Subcutaneous adipose tissue (tissue), 4 donors: ENCODE results near the gene UPF3A. TPM values are rescaled to one million over a fixed set of nuclear protein-coding genes. Genes with fewer than 3 reads are reported as not detected.

Source experiments
- CTCF ChIP-seq: fragments of 450-650 bp; IDR thresholded peaks from one replicate; pipeline ENCODE4 v1.5.1; 2016; ENCODE audit warnings: low read depth, mild to moderate bottlenecking, control low read depth, antibody characterized with exemption, moderate library complexity
- total RNA-seq, 4 donors: library from RNA; depleted of rRNA; stranded (reverse); fragments of >200 nt; gene quantifications; one replicate each; pipeline ENCODE4 v1.1.0, GENCODE V29; 2016

Gene UPF3A
- total RNA-seq, 4 donors from 2014 or later, result 35.4 to 74.4 (median 46.2) TPM

GRCh38 chr13:114325729-114326128 lies 44.3 kb downstream of the UPF3A start:
- no peak for TF ChIP-seq CTCF

GRCh38 chr13:114328034-114328433 lies 46.6 kb downstream of the UPF3A start:
- no peak for TF ChIP-seq CTCF

DNA sequence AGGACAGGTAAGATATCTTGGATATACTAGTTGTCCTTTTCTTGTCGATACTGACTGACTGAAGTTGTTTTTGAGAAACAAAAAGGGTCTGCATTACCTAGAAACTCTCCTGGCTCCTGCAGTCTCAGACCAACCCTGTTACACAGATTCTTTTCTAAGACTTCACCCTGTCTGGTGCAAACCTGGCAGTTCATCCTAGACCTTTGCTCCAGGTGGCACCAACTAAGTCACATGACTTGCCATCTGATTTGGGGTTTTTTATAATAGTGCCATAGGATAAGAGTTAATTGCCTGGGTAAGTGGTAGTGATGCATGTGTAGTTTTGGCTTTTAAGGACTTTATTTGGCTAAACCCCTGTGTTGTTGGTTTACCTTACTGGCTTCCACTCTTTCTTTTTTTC lies 47.2 kb downstream of the UPF3A start:
- TF ChIP-seq CTCF, result no peak

- TF ChIP-seq CTCF, result no peak
These were observed 48.7 kb downstream of the UPF3A start for GRCh38 chr13:114330086-114330485.

GRCh38 chr13:114334305-114335053 lies 53.1 kb downstream of the UPF3A start:
- no peak for TF ChIP-seq CTCF

DNA sequence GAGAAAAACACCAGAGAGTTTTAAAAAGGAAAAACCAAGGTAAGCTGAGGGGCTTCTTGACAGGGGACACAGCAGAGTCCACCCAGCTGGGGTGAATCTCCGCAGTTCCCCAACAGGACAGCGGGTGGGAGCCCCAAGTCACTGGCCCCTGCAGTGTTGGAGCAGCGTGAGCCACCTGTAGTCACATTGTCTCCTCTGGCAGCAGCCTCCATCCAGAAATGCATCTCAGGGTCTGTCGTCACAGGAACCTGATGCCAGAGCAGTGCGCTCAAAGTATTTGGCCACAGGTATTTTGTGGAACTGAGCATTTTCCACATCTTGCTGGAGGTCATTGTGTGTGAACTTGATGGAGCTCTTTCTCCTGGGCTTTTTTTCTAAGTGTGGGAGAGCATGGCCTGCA lies 57.6 kb downstream of the UPF3A start:
- no peak for TF ChIP-seq CTCF

- TF ChIP-seq CTCF, result no peak
These were observed 58.6 kb downstream of the UPF3A start for GRCh38 chr13:114339857-114340534.
